H1 (cell line): ENCODE results near the gene MIGA1.

ENCODE experiments used
- CTCF ChIP-seq, 3 experiments: IDR thresholded peaks; 1 replicate in 2 of 3; 2 replicates in 1 of 3; pipeline versions ENCODE4 v1.5.1 to v1.6.1; 2011; ENCODE audit warnings: low read length in 3 of 3, mild to moderate bottlenecking in 3 of 3, inconsistent platforms in 2 of 3, low read depth in 1 of 3, moderate library complexity in 1 of 3; ENCODE audit not compliant: insufficient read depth in 1 of 3; ENCODE audit errors: control extremely low read depth in 1 of 3
- KDM1A ChIP-seq: fragments of 200-600, 300-600 bp; sonication (generic); IDR thresholded peaks from 2 replicates; pipeline ENCODE4 v1.7.1; 2016; ENCODE audit warnings: mild to moderate bottlenecking, low read length, borderline replicate concordance

GRCh38 chr1:77824079-77824478 is 44.6 kb downstream of the MIGA1 start:
- no peak for TF ChIP-seq CTCF (IDR thresholded peaks at IDR 0.05; ENCODE audit: control extremely low read depth in 1 of 3, insufficient read depth in 1 of 3, low read depth in 1 of 3, low read length in 3 of 3)
- no peak for TF ChIP-seq KDM1A
